Inflammatory macrophage (primary cell): ENCODE measurements around the gene NAV1.
"Not testable (repeated sequence)": the region's sequence is repeated elsewhere in the genome, so short reads cannot be mapped to it uniquely, and the experiment has no call there.

Experiments used
- DNase-seq, 2 donors: peaks; one replicate each; pipeline ENCODE4 v3.0.0-alpha.2; 2020 to 2022

The NAV1 gene

DNA sequence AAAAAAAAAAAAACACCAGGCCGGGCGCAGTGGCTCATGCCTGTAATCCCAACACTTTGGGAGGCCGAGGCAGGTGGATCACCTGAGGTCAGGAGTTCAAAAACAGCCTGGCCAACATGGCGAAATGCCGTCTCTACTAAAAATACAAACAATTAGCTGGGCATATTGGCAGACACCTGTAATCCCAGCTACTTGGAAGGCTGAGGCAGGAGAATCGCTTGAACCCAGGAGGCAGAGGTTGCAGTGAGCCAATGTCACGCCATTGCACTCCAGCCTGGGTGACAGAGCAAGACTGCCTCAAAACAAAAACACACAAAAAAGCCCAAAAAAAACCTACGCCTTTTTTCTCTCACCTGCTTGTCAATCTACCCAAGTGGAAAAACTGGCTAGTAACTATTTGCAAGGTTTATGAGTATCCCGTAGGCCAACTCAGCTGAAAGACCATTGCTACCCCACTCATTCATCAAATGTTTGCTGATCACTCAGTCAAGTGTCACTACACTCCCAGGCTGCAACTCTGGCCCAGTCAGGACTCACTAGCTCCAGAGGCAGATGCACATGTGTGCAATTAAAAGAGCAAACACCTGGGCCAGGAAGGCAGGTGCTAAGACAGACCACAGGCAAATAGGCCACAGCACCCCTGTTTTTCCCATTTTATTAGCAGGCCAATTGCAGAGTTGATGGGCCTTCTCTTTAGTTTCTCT lies 34.0 kb upstream of the NAV1 start:
- DNase-seq: no peak

DNA sequence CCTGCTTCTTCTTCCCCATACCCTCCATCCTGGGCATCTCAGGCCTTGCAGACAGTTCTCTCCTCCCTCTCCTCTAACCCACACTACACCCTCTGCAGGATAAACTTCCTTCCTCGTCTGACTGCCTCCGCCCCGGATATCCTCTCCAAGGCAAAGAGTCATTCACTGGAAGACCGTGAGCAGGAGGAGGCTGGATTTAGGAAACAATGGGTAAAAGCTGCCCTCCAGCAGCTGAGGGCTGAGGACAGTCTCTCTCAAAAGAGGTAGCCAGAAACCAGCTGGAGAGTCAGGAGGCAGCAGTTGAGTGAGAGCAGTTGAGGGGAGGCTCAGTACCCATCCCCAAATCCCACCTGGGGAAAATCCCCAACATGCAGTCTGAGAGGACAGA lies 33.4 kb upstream of the NAV1 start:
- peak; percentile 53 to 63 for DNase-seq

DNA sequence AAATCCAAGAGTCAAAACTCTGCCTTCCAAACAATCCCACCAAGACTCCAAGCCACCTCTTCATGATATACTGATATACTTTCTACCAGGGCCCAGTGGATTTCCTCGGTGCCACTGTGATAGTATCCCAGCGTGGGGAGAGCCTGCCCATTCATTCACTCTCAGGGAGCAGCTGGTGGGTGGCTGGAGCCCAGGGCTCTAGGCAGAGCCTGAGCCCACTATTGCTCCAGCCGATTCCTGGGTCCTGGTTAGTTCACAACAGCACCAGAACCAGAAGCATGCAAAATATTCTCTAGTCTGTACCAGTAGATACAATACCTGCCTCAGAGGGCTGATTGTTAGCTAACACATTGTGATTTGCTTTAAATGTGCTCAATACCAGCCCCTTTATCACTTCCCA lies 32.8 kb upstream of the NAV1 start:
- DNase-seq: no peak

DNA sequence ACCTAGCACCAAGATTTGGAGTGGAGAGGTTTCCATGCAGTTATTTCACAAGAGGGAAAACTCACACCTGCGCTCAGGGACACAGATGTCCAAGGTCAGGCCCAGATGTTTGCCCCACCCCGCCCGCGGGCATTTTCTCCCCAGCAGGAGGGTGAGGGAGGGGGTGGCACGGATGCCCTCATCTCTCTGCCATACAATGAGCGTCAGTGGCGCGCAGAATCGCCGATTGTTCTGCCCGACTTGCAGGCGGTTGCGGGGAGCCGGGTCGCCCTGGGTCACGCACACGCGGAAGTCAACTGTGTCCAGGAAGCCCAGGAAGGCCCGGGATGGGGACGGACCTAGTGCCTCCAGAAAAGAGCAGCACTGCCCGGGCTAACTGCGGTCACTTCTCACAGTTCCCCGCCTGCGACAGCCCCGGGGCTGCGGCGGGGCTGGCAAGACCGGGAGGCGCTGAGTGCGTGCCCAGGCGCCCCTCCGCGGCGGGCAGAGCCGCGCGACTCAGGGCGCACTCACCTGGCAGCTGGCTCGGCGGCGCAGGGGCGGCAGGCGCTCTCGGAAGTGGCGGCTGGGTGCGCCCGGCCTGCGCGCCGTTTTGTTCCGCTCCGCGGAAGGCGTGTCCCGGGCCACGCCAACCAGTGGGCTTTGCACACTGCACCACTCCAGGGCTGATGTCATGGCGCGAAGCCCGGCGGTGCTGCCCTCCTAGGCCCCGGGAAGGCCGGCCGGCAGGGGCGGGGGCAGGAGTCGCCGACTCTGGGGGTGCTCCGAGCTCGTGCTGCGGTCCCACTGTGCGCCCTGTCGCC lies 32.2 kb upstream of the NAV1 start, which contains the start of gene CSRP1:
TSS of gene CSRP1 (minus strand) at position 567 of the 803 bp plus-strand sequence. CDS start 10,820 bp downstream, outside the sequence.
- peak; percentile 78 to 92 for DNase-seq

DNA sequence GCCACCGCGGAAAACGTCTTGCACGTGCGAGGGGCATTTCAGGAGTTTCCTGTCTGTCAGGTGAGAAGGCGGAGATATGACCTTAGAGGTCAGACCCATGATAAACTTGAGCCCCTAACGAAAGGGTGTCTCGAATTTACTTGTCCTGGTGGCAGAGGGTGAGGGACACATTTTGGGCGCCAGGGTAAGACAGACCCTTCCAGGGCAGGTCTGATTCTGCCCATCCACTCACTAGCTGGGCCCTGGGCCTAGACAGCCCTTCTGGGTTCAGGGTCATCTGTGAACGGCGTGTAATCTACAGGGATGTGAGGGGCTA lies 31.6 kb upstream of the NAV1 start:
- no peak for DNase-seq

DNA sequence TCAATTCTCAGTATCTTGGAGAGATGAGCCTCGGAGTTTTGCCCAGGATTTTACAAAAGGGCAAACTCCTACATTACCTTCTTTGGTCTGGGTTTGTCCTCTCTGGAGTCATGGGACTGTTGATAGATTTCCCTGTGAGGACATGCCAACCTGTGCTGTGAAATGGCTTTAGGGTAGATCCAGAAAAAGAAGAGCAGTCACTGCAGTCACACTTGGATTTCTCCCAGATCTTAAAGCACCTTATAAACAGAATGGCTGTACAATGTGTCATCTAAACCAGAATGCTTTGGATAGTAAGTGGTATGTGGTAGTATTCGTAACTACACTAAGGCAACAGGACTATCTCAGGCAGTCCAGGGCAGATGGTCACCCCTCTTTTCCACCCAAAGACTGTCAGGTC lies 30.1 kb upstream of the NAV1 start:
- DNase-seq: no peak

DNA sequence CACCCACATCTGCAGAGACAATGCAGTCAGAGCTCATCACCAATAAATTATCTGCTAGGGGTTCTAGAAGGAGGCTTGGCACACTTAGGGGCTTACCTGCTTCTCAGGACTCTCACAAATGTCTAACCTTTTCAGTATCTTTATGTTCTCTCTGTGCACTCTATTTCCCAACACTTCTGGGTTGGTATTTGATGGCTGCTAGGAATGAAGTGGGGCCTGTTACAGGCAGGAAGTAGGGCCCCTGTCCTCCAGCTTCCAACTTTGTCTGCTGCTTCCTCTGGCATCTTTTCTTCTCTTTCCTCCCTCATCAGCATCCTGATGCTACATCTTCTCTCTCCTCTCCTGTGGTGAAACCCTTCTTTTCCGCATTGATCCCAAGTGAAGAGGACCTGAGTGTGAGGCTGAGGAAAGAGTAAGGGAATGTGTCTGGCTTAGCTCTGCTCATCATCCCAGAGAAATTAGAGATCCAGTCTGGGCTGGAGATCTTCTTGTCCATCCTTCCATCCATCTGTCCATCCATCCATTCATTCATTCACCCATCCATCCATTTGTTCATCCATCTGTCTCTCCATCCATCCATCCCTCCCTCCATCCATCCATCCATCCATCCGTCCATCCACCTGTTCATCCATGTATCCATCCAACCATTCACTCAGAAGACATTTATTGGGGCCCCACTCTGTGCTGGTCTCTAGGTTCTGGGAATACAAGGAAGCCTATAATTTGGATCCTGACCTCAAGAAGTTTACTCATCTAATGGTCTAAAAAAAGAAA lies 29.1 kb upstream of the NAV1 start:
- no peak for DNase-seq

DNA sequence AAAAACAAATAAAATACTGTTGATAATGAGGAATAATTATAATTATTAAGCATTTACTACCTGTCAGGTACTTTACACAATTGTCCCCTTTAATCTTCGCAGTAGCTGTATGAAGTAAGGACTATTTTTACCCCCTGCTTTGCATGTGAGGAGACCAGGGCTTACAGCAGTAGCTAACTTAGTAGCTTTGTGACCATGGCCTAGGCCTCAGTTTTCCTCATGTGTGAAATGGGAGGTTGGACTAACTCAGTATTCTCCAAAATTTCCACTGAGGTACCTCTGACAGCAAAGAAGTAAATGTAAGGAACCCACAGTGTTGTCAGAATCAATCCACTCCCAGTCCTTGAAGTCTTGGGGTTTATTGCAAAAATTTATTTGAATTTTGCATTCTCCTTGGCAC lies 28.2 kb upstream of the NAV1 start:
- DNase-seq: no peak

DNA sequence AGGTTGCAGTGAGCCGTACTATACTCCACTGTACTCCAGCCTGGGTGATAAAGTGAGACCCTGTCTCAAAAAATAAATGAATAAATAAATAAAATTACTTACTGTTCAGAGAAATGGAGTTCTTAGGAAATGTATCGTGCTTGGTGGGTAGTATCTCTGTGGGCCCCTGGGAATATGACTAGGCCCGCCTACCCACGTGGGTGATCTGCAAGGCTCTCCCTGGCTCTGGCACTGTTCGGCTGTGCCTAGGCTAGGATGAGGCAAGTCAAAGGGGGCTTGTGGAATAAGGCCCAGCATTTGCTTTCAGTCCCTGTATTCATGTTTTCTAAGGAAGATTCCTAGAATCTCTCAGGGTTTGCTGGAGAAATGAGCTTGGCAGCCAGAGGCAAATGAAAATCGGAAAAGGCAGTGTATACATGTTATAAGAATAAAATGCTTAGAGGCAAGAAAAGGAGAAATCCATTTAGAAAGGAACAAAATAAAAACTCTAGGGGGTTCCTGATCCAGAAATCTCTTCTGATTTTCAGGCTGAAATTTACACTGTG lies 27.5 kb upstream of the NAV1 start:
- no peak for DNase-seq

DNA sequence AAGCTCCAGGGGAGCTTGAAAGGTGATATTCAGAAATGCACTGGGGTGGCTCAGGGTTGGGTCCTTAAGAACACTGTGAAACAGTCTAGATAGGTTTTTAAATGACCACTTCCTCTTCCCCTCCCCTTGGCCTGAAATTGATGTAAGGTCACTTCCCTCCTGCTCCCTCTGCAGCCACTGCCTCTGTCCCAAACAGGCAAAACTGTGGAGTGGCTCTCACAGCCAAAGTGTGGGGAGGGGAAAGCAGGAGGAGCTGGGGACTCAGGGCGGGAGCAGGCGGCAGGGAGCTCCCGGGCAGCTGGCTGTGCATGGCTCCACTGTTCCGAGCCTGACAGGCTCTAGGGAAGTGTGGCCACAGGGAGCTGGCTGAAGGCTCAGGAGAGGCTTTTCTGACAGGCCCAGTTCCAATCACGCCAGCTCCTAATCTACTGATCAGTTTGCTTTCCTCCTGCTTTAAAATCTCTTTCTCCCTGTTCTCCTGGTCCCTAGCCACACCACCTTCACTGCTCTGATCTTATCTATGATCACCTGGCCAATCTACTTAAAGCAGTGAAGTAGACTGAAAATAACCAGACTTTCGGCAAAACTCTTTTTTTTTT lies 26.9 kb upstream of the NAV1 start:
- peak; percentile 73 for DNase-seq

DNA sequence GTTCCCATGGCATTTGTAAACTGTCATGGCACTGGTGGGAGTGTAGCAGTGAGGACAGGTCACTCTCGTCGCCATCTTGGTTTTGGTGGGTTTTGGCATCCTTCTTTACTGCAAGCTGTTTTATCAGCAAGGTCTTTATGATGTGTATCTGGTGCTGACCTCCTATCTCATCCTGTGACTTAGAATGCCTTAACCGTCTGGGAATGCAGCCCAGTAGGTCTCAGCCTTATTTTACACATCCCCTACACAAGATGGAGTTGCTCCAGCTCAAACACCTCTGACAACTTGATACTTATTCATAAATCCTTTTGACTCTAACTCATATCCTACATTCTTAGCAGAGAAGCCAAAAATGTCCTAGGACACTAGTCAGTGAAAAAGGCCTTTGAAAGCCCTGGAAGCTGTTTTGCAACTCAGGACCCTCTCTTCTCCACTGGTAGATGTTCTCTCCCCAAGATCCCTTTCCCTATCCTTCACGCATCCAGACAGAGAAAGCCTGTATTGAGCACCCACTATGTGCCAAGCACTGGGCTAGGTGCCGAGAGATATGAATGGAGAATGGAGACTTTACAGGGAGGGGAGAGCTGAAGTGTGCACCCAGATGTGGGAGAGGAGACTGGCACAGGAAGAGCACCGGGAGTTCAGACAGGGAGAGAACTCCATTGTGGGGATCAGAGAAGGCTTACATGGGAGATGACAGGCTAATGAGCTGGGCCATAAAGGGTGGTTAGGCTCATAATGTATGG lies 25.3 kb upstream of the NAV1 start:
- DNase-seq: no peak

DNA sequence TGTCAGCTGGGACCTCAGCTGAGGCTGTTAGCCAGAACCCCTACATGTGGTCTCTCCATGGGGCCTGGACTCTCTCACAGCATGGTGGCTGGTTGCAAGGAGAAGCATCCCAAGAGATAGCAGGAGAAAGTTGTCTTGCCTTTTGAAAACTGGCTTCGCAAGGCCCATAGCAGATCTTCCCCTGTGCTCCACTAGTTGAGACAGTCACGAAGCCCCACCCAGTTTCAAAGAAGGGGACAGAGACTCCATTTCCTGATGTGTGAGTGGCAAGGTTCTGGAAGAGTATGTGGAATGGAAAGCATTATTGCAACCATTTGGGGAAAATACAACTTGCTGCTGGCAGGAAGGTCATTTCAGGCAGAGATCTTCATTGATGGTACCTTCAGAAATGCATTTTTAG lies 24.5 kb upstream of the NAV1 start:
- DNase-seq: no peak

DNA sequence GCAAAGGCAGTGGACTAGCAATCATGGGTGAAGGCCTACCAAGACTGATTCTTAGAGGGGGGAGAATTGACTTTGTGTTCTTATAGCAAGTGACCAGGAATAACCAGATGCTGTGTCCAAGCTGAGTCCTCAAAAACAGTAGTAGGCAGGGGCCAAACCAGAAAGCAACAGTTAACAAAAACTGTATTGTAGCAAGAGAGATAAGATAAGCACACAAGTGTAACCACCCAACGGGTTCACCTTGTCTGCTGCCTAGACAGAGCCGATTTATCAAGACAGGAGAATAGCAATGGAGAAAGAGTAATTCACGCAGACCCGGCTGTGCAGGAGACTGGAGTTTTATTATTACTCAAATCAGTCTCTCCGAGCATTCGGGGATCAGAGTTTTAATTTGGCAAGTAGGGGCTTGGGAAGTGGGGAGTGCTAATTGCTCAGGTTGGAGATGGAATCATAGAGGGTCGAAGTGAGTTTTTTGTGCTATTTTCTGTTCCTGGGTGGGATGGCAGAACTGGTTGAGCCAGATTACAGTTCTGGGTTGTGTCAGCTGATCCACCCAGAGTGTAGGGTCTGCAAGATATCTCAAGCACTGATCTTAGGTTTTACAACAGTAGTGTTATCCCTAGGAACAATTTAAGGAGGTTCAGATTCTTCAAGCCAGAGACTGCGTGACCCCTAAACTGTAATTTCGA lies 23.7 kb upstream of the NAV1 start:
- no peak for DNase-seq

DNA sequence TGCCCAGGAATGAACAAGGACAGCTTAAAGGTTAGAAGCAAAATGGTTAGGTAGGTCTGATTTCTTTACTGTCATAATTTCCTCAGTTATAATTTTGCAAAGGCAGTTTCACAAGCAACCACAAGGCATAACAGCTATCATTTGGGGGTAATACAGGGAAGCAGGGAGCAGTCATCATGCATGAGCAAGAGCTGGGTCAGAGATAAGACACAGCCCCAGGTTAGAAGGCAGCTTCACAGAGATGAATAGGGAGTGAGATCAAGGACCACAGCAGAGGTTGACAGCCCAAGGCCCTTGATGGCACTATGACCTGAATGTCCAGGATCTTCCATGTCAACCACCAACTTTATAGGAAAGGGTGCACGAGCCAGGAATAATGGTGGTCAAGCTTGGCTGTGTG lies 23.0 kb upstream of the NAV1 start:
- no peak for DNase-seq

DNA sequence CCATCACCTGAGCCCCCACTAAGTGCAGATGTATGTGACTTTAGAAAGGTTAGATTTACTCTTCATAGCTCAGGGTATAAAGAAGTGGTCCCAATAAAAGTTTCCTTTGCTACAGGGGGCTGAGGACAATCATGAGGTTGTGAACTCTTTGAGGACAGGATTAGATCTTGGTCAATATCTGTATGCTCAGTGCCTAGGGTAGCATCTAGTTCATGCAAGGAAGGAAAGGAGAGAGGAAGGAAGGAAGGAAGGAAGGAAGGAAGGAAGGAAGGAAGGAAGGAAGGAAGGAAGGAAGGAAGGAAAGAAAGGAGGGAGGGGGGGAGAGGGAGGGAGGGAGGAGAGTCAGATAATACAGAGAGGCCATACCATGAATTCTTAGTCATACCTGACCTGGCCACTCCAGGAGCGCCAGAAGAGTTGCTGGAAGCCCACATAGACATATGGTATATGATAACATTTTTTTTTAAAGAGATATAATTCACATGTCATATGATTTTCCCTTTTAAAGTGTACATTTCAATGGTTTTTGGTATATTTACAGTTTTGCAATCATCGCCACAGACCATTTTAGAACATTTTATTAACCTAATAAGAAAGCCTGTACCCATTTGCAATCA lies 22.3 kb upstream of the NAV1 start:
- no peak for DNase-seq

DNA sequence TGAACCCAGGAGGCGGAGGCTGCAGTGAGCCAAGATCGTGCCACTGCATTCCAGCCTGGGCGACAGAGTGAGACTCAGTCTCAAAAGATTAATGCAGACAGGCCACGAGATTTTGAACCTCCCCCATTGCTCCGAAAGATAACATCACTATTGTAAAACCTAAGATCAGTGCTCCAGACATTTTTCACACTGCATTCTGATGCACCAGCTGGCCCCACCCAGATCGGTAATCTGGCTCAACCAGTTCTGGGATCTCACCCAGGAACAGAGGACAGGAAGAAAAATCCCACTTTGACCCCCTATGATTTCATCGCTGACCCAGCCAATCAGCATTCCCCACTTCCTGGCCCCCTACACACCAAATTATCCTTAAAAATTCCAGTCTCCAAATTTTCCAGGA lies 21.3 kb upstream of the NAV1 start:
- DNase-seq: no peak

DNA sequence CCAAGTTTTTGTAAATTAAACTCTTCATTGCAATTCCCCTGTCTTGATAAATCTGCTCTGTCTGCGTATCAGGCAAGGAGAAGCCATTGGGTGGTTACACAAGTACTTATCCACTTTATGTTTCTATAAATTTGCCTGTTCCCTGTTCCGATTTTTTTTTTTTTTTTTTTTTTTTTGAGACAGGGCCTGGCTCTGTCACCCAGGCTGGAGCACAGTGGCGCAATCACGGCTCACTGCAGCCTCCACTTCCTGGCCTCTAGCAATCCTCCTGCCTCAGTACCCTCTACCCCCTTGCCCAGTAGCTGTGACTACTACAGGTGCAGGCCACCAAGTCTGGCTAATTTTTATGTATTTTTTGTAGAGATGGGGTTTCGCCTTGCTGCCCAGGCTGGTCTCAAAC lies 20.9 kb upstream of the NAV1 start:
- DNase-seq: peak in 1 of 2 donors; percentile 62

DNA sequence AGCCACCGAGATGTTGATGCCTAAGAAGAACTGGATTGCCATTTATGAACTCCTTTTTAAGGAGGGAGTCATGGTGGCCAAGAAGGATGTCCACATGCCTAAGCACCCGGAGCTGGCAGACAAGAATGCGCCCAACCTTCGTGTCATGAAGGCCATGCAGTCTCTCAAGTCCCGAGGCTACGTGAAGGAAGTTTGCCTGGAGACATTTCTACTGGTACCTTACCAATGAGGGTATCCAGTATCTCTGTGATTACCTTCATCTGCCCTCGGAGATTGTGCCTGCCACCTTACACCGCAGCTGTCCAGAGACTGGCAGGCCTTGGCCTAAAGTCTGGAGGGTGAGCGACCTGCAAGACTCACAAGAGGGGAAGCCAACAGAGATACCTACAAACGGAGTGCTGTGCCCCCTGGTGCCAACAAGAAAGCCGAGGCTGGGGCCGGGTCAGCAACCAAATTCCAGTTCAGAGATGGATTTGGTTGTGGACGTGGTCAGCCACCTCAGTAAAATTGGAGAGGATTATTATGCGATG lies 18.8 kb upstream of the NAV1 start:
- DNase-seq: not testable (repeated sequence)

DNA sequence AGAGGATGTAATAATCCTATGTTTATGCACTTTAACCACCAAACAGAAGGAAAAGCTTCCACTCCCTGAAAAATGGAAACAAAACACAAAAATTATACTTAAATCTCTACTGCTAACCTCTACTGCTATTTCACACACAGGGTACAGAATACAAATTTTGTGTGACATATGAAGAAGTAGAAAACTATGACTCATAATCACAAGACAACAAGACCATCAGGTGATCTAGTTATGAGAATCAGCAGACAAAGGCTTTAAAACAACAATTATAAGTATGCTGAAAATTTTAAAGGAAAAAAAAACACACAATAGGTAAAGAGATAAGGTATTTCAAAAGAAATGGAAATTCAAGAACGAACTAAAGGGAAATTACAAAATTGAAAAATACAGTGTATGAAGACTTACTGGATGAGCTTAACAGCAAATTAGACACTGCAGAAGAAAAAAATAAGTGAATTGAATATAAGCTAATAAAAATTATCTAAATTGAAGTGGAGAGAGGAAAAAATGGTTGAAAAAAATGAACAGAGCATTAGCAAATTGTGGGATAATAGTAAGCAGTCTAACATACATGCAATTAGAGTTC lies 13.6 kb upstream of the NAV1 start:
- peak; percentile 52 to 80 for DNase-seq

DNA sequence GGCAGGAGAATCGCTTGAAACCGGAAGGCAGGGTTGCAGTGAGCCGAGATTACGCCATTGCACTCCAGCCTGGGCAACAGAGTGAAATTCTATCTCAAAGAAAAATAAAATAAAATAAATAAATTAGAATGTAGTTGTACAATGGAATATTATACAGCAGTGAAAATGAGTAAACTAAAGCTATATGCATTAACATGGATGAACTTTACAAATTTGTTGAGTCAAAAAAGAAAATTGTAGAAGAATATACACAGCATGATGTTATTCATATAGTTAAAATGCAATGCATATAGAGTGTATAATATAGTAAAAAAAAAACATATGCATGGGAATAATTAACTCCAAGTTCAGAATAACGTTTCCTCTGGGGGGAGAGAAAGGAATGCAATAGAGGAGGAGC lies 11.0 kb upstream of the NAV1 start:
- DNase-seq: no peak
